NCI-H446 treated with DMSO at 0.1 percent for 48 hours (cell line): Measurements from ENCODE around the gene CDH11.
A peak's percentile ranks its signal among the peaks of the same experiment; 100 is the strongest.

Experiments used
- DNase-seq: peaks from one replicate; lab custom pipeline; 2025; lab: John Stamatoyannopoulos, UW

CDH11 gene

GRCh38 chr16:65024767-65025178 lies 97.1 kb downstream of the CDH11 start:
- DNase-seq = no peak

DNA sequence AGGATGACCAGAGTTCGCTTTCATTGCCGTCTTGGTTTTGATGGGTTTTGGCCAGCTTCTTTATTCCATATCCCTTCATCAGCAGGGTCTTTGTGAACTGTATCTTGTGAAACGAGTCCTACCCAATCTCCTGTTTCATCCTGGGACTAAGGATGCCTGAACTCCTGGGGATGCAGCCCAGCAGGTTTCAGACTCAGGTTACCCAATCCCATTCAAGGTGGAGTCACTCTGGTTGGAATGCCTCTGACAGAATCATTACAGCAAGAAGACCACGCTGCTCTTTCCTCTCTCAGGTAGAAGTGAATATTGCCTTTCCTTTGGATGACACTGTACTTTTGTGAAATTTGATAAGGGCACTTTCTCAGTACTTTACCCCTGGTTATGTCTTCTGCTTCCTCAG lies 98.1 kb downstream of the CDH11 start:
- DNase-seq = no peak

GRCh38 chr16:65021852-65022595 lies 99.8 kb downstream of the CDH11 start:
- no peak for DNase-seq

DNA sequence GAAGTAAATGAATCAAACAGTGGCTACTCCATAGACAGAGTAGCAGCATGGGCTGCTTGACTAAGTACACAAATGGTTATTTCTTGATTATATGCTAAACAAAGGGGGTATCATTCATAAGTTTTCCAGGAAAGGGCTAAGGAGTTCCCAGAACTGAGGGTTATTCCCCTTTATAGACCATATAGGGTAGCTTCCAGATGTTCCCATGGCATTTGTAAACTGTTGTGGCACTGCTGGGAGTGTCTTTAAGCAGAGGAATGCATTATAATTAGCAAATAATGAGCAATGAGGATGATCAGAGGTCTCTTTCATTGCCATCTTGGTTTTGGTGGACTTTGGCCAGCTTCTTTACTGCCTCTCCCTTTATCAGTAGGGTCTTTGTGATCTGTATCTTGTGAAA lies 105.1 kb downstream of the CDH11 start:
- no peak for DNase-seq

- DNase-seq = no peak
Observed at GRCh38 chr16:65015599-65015998, 106.3 kb downstream of the CDH11 start.

- DNase-seq = no peak
Observed at GRCh38 chr16:65012357-65012756, 109.5 kb downstream of the CDH11 start.

DNA sequence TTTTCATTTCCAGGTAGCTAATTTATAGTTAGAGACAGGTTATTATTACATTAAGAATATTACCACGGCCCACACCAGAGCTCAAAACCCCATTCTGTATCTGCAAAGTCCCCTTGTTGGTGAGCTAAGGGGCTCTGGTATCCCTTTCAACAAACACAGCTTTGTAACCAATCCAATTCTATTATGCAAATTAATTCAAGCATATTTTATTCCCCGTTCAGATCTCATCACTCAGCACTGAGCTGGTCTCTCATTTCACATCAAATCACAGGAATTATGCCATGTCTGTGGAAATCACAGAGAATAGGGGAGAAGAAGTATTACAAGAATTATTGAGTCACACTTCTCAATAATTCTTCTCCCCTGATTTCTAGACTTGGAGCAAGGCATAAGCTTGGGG lies 111.7 kb downstream of the CDH11 start:
- no peak for DNase-seq

DNA sequence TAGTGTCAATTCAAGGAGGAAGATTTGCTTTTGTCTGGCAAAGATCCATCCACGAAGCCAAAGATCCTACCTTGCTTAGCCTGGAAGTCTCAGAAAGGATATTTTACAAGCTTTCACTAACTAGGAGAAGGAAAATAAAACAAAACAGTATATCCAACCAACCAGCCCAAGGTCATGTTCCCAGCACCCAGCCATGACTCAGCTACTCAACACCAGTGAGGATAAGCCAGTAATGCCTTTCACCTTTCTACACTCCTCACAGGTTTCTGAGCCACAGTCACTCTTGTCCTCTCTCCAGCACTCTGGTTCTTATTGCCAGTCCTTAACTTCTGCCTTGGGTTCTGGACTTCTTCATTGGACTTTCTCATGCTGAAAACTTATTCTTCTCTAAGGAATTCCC lies 116.2 kb downstream of the CDH11 start:
- no peak for DNase-seq

GRCh38 chr16:65004570-65004969 lies 117.3 kb downstream of the CDH11 start:
- DNase-seq = no peak

DNA sequence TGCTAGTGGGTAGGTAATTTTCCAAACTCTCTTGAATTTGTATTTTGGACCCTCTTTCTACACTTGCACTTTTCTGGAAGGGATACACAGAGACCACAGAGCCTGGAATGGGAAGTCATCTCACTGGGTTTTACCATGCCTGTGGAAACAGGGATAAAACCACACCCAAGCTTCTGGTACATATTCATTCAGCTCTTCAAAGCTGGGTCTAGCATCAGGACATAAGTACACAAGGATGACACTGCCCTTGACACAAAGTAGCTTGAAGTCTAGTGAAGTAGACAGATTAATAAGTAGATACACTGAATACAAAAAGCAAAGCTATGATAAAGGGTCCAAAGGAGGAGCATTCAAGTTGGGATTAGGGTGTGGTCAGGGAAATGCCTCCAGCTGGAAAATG lies 118.2 kb downstream of the CDH11 start:
- no peak for DNase-seq

DNA sequence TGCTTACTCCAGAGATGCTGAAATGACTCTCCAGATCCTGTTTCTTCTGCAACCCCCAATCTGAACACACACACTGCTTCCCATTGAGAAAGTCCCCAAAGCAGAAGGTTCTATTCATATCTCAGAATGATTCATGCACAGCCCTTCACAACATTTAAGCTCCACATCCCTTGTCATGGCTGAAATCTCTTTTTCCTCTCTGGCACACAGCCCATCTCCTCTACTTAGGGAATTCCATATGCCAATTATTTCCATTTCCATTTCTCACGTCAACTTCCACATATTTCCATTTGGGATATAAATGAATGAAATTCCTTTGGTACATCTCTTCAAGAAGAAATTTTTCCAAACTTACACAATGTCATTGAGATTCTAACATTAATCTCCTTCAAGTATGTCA lies 119.6 kb downstream of the CDH11 start:
- DNase-seq = no peak

DNA sequence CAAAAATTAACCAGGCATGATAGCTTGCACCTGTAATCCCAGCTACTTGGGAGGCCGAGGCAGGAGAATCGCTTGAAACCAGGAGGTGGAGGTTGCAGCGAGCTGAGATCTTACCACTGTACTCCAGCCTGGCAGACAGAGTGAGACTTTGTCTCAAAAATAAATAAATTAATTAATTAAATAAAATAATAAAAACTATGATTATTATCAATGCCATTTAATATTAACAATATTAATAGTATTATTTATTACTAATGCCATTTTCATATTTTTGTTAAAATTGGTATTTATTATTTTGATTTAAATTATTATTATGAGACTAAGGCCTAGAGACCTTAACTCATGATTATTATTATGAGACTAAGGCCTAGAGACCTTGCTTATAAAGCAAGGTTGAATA lies 121.2 kb downstream of the CDH11 start:
- no peak for DNase-seq

DNA sequence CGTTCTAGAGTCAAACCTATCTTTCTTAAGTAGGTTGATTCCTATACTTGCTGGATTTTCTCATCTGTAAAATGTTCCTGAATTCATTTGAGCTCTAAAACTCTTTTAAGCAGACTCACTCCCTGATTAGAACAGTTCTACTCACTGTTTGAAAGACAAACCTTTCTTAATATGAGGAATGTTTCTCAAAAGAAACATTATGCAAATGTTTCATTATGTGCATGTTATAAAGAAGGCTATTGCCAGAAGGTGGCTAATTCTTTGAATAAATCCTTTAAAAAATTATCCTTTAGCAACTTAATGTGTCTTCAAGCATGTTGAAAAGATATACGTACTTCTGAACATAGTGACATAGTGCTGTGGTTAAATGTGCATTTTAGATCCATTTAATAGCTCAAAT lies 124.1 kb downstream of the CDH11 start:
- no peak for DNase-seq

DNA sequence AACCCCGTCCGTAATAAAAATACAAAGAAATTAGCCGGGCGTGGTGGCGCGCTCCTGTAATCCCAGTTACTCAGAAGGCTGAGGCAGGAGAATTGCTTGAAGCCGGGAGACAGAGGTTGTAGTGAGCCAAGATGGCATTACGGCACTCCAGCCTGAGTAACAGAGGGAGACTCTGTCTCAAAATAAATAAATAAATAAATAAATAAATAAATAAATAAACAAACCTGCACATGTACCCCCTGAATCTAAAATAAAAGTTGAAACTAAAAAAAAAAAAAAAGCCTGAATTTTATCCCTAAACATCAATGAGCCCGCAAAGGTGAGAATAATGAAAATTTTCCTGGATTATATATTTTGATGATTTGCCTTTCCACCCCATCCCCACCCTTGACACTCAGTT lies 124.7 kb downstream of the CDH11 start:
- no peak for DNase-seq

DNA sequence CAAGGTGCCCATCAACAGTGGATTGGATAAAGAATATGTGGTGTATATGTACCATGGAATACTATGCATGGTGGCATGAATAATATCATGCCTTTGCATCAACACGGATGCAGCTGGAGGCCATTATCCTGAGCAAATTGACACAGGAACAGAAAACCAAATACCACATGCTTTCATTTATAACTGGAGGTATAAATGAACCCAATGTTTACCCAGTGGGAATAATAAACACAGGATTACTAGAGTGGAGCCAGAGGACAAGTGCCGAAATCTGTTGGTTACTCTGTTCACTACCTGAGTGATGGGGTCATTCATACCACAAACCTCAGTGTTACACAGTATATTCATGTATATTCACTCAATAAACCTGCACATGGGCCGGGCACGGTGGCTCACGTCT lies 125.2 kb downstream of the CDH11 start:
- DNase-seq = no peak

GRCh38 chr16:64993464-64993863 lies 128.4 kb downstream of the CDH11 start:
- DNase-seq = no peak

DNA sequence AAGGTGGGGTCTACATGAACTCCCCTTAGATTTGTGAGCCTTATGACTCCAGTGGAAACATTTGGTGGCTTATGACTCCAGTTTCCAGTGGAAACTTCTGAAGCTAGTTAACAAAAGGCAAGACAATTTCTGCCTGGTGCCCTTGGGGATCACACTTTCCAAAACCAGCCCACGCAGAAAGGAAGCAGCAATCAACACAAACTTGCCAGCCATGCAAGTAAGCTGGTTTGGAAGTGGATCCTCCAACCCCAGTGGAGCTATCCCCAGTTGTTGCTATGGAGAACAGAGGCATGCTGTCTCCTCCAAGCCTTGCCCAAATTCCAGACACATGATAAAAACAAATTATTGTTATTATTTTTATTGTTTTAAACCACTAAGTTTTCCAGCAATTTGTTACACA lies 130.9 kb downstream of the CDH11 start:
- no peak for DNase-seq

DNA sequence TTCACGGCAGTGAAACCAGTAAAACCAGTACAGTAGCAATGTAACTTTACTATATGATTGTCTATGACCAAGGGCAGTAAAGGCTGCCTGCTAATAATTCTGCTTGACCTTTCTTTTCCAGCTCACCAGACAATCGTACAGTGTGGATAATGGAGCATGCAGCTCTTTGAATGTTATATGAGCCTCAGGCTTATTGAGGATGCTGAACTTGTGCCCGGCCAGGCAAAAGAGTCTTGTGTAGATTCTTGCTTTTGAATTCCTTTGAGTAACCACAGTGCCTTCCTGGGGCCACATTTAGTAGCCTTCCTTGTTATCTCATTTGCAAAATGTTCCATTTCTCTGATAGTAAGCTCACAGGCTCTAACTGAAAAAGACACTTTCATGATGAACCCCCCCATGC lies 131.8 kb downstream of the CDH11 start:
- no peak for DNase-seq

- DNase-seq = no peak
Observed at GRCh38 chr16:64989050-64989449, 132.8 kb downstream of the CDH11 start.

DNA sequence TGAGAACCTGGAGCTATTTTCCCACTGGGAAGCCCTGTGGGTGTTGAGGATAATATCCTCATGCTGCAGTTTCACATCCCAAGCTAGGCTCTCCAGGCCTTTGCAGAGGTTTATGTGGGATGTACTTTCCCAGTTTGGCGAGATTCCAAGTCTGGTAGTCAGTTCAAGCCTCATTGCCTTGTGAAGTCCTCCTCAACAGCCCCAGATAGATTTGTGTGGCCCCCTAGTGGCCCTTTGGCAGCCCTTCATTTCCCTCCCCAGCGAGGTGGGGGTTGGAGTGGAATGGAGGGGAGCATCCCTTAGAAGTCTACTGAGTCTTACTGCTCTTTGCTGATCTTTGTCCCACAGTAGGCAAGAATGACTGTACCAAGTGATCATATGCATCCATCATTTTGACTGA lies 137.9 kb downstream of the CDH11 start:
- peak; percentile 67 for DNase-seq

GRCh38 chr16:64983231-64983630 lies 138.6 kb downstream of the CDH11 start:
- peak; percentile 27 for DNase-seq

DNA sequence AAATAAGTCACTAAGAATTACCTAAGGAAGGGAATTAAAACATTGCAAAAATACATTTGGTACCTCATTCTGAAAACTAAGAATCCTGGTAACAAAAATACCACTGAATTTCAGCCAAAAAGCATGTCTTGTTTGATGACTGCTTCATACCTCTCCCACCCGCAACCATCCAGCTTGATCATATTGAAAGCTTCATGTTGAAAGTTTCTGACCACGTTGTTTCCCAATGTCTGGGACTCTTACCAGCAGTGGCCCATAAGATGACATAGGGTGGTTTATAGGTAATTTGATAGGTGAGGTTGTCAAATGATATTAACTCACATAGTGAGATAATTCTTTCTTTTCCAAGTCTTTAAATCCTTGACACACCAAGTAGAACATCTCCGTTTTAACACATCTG lies 139.3 kb downstream of the CDH11 start:
- no peak for DNase-seq

DNA sequence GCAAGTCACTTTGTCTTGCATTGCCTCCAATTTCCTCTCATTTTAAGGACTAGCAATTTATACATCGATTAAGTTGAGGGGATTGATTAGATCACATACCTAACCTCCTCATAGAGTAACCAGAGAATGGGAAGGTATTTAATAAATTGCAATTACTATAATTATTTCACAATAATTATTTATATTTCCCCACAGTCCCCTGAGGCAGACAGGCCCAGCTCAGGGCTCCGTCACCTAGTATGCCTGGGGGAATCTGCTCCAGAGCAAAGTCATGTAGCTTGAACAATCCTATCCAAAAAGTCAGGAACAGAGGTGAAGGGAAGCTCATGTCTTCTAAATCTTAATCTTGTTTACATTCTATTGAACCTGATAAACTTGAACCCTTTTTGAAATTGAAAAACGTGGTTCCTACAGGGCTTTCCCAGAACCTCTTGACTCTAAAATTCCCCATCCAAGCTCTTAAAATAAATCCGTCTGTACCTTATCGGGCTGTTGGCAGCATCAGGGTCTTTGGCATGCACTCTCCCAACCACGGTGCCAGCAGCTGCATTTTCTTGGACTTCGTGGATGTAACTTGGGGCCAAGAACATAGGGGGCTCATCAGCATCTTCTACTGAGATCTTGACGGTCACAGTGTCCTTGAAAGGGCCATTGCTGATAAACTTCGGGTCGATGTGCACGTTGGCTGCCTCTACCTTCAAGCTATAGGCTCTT lies 140.1 kb downstream of the CDH11 start:
- no peak for DNase-seq
